Testis (tissue), 2 donors: ENCODE data around the gene ANO6.

Source experiments
- POLR2A ChIP-seq: fragments of 450-650 bp; IDR thresholded peaks from one replicate; pipeline ENCODE4 v1.6.1; 2017; ENCODE audit warnings: antibody characterized with exemption, mild to moderate bottlenecking, moderate library complexity
- TF ChIP-seq, protein P1 (sequence below), 3 experiments: fragments of 450-650 bp in 2 of 3; fragments of 200-600 bp in 1 of 3; sonication (generic) in 1 of 3; IDR thresholded peaks; one replicate each; pipeline ENCODE4 v1.5.1; 2016 to 2019; ENCODE audit warnings: antibody characterized with exemption in 3 of 3, mild to moderate bottlenecking in 2 of 3, moderate library complexity in 1 of 3

DNA sequence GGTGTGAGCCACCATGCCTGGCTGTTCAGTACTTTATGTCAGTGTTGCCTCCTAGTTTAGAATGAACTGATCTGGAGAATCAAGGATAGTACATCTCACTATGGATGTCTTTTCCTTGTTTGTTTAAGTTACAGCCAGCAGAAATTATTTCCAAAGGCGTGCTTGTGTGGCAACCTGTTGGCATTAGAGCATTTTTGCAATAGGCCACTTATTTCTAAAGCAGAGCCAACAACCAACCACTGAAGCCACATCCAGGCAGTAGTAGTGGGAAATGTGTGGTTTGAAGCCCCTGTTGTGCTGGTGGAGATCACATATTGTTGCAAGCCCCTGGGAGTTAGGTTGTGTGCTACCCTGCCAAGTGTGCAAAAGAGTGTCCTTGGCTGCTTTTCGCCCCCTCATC, 3.7 kb downstream of the ANO6 start:
- TF ChIP-seq, protein P1, sequence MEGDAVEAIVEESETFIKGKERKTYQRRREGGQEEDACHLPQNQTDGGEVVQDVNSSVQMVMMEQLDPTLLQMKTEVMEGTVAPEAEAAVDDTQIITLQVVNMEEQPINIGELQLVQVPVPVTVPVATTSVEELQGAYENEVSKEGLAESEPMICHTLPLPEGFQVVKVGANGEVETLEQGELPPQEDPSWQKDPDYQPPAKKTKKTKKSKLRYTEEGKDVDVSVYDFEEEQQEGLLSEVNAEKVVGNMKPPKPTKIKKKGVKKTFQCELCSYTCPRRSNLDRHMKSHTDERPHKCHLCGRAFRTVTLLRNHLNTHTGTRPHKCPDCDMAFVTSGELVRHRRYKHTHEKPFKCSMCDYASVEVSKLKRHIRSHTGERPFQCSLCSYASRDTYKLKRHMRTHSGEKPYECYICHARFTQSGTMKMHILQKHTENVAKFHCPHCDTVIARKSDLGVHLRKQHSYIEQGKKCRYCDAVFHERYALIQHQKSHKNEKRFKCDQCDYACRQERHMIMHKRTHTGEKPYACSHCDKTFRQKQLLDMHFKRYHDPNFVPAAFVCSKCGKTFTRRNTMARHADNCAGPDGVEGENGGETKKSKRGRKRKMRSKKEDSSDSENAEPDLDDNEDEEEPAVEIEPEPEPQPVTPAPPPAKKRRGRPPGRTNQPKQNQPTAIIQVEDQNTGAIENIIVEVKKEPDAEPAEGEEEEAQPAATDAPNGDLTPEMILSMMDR (IDR thresholded peaks at IDR 0.05) = no peak
- TF ChIP-seq POLR2A = no peak
